OCI-LY7 (cell line): ENCODE data around the gene TAF4. TPM values are rescaled to one million over a fixed set of nuclear protein-coding genes. Genes with fewer than 3 reads are reported as not detected.

Experiments used
- BruUV-seq: library from RNA; stranded (reverse); fragments of 400-500 nt; replicated peaks from 2 replicates; lab custom pipeline; 2021; lab: Mats Ljungman, UMichigan
- CTCF ChIA-PET: fragments of 300-600 bp; sonication (Branson Sonifier 250); formaldehyde crosslinking; loops from one replicate; lab custom pipeline; 2022; ENCODE audit warnings: antibody characterized with exemption; ENCODE audit not compliant: unreplicated experiment; lab: Charles Lee
- POLR2A ChIA-PET: fragments of 300-600 bp; sonication (Branson Sonifier 250); formaldehyde crosslinking; loops from one replicate; lab custom pipeline; 2022; ENCODE audit warnings: antibody characterized with exemption; lab: Charles Lee
- DNase-seq: peaks from one replicate; pipeline ENCODE4 v3.0.0-alpha.2; 2015; ENCODE audit warnings: low spot score
- H2AFZ ChIP-seq: fragments of 200-600 bp; sonication (generic), shearing (Covaris generic); 2 replicates; pipeline ENCODE4 v1.6.1; 2014; ENCODE audit warnings: mild to moderate bottlenecking, antibody characterized with exemption, low read length, moderate library complexity
- H3K27ac ChIP-seq: fragments of 200-600 bp; sonication (generic); 2 replicates; pipeline ENCODE4 v1.5.1; 2014; ENCODE audit warnings: mixed run types, low read depth, mild to moderate bottlenecking, moderate library complexity, low read length, inconsistent platforms; ENCODE audit not compliant: poor library complexity, severe bottlenecking
- H3K36me3 ChIP-seq: fragments of 200-600 bp; sonication (generic); 2 replicates; pipeline ENCODE4 v1.6.1; 2014; ENCODE audit warnings: mild to moderate bottlenecking, antibody characterized with exemption, low read length, moderate library complexity, mixed read lengths; ENCODE audit not compliant: insufficient read depth
- H3K4me1 ChIP-seq: fragments of 200-600 bp; sonication (generic); 2 replicates; pipeline ENCODE4 v1.5.1; 2014; ENCODE audit warnings: mild to moderate bottlenecking, low read length; ENCODE audit not compliant: insufficient read depth, poor library complexity, severe bottlenecking
- H3K4me2 ChIP-seq: fragments of 200-600 bp; sonication (generic); 2 replicates; pipeline ENCODE4 v1.6.1; 2014; ENCODE audit warnings: mild to moderate bottlenecking, low read length
- H3K4me3 ChIP-seq: fragments of 200-600 bp; sonication (generic); 2 replicates; pipeline ENCODE4 v1.5.1; 2014; ENCODE audit warnings: mild to moderate bottlenecking, low read depth, low read length; ENCODE audit not compliant: poor library complexity, severe bottlenecking
- H3K79me2 ChIP-seq: fragments of 200-600 bp; sonication (generic); 2 replicates; pipeline ENCODE4 v1.6.1; 2016; ENCODE audit warnings: low read depth, mild to moderate bottlenecking, low read length, moderate library complexity, mixed read lengths; ENCODE audit not compliant: insufficient read depth
- H3K9me2 ChIP-seq: fragments of 200-600 bp; sonication (generic); 2 replicates; pipeline ENCODE4 v1.6.1; 2016; ENCODE audit warnings: mild to moderate bottlenecking, low read length, mixed read lengths; ENCODE audit not compliant: insufficient read depth
- H3K9me3 ChIP-seq: fragments of 200-600 bp; sonication (generic); 2 replicates; pipeline ENCODE4 v1.6.1; 2014; ENCODE audit warnings: mild to moderate bottlenecking, mixed run types, low read length, mixed read lengths
- H4K20me1 ChIP-seq: fragments of 200-600 bp; sonication (generic); 2 replicates; pipeline ENCODE4 v1.6.1; 2014; ENCODE audit warnings: mild to moderate bottlenecking, antibody characterized with exemption, low read length, moderate library complexity, mixed read lengths; ENCODE audit not compliant: insufficient read depth
- CTCF ChIP-seq: fragments of 200-600 bp; sonication (generic); conservative IDR thresholded peaks from 2 replicates; pipeline ENCODE4 v1.5.1; 2014; ENCODE audit warnings: mild to moderate bottlenecking, antibody characterized with exemption, low read length, moderate library complexity, mixed read lengths
- EZH2phosphoT487 ChIP-seq: fragments of 200-600 bp; sonication (generic); IDR thresholded peaks from 2 replicates; pipeline ENCODE4 v1.6.1; 2018; ENCODE audit warnings: low read depth, borderline replicate concordance, mild to moderate bottlenecking, mixed run types, antibody characterized with exemption, low read length, moderate library complexity, mixed read lengths
- intact Hi-C: fragments of 100-400 bp; cut with micrococcal nuclease; formaldehyde crosslinking; loops from one replicate; pipeline ENCODE4 v1.10.0; 2022; ENCODE audit not compliant: unreplicated experiment
- total RNA-seq, 2 experiments: library from RNA; depleted of rRNA in 1 of 2; stranded (reverse); fragments of >200 nt in 1 of 2; shearing (Covaris generic) in 1 of 2; gene quantifications; 2 replicates each; pipeline ENCODE4 v1.2.3, GENCODE V29; 2014 to 2022

Gene TAF4
- total RNA-seq, 2 experiments from 2014 or later, result 11.2 to 38.9 TPM

GRCh38 chr20:61954276-61955021 is 111.2 kb downstream of the TAF4 start:
- intact Hi-C loops, result no loop called here
- no peaks in the 10 kb centered on the region for H3K9me3 ChIP-seq
- CTCF ChIA-PET, result no interaction called here
- H3K79me2 ChIP-seq, result no peaks in the 10 kb centered on the region
- no peak overlapping the region for H3K4me2 ChIP-seq
- no peaks in the 10 kb centered on the region for H3K36me3 ChIP-seq
- no peak overlapping the region for H2AFZ ChIP-seq
- POLR2A ChIA-PET, result no interaction called here
- H4K20me1 ChIP-seq, result no peaks in the 10 kb centered on the region
- TF ChIP-seq EZH2phosphoT487 (no peak), CTCF (no peak)
- DNase-seq, result no peak
- no TSS peak for BruUV-seq
- no peak overlapping the region for H3K27ac ChIP-seq
- H3K4me3 ChIP-seq, result no peak overlapping the region
- no peaks in the 10 kb centered on the region for H3K4me1 ChIP-seq
- no peaks in the 10 kb centered on the region for H3K9me2 ChIP-seq

- H3K27ac ChIP-seq, result no peak overlapping the region
- CTCF ChIA-PET, result no interaction called here
- BruUV-seq, result no TSS peak
- POLR2A ChIA-PET, result no interaction called here
- H3K4me3 ChIP-seq, result no peak overlapping the region
- no peak for DNase-seq
- H3K9me2 ChIP-seq, result no peaks in the 10 kb centered on the region
- H3K36me3 ChIP-seq, result no peaks in the 10 kb centered on the region
- TF ChIP-seq EZH2phosphoT487 (no peak), CTCF (no peak)
- H3K79me2 ChIP-seq, result no peaks in the 10 kb centered on the region
- H2AFZ ChIP-seq, result no peak overlapping the region
- no peak overlapping the region for H3K4me2 ChIP-seq
- no peaks in the 10 kb centered on the region for H3K9me3 ChIP-seq
- H4K20me1 ChIP-seq, result no peaks in the 10 kb centered on the region
- intact Hi-C loops, result no loop called here
- H3K4me1 ChIP-seq, result no peaks in the 10 kb centered on the region
Observed at GRCh38 chr20:61953037-61954021, 112.4 kb downstream of the TAF4 start.
